K562 (cell line): Measurements from ENCODE around the gene ZDHHC5. TPM values are rescaled to one million over a fixed set of nuclear protein-coding genes. Genes with fewer than 3 reads are reported as not detected.

Experiments
- ATF7 ChIP-seq: fragments of 450-650 bp; IDR thresholded peaks from 2 replicates; pipeline ENCODE4 v1.7.1; 2014; ENCODE audit warnings: mild to moderate bottlenecking, moderate library complexity
- BHLHE40 ChIP-seq: IDR thresholded peaks from 2 replicates; pipeline ENCODE4 v1.6.1; 2011; ENCODE audit warnings: low read length, improper control_type of control experiment
- CHCHD3 ChIP-seq: fragments of 250-450 bp; sonication (Bioruptor Pico); IDR thresholded peaks from 2 replicates; pipeline ENCODE4 v2.1.2; 2022; ENCODE audit warnings: mild to moderate bottlenecking
- CTCFL ChIP-seq: IDR thresholded peaks from 2 replicates; pipeline ENCODE4 v1.6.1; 2011; ENCODE audit warnings: borderline replicate concordance, low read depth, mild to moderate bottlenecking, moderate library complexity, low read length; ENCODE audit not compliant: insufficient read depth, poor library complexity, severe bottlenecking
- CXXC5 ChIP-seq: fragments of 250-450 bp; sonication (Bioruptor Pico); IDR thresholded peaks from 2 replicates; pipeline ENCODE4 v1.8.0; 2022; ENCODE audit warnings: inconsistent platforms, mild to moderate bottlenecking, moderate library complexity
- FOXK1 ChIP-seq: sonication (generic); formaldehyde crosslinking; IDR thresholded peaks from 2 replicates; pipeline ENCODE4 v1.8.0; 2022; ENCODE audit warnings: missing genetic modification reagents, mild to moderate bottlenecking, borderline replicate concordance
- FOXP1 ChIP-seq: sonication (generic); formaldehyde crosslinking; IDR thresholded peaks from 2 replicates; pipeline ENCODE4 v1.8.0; 2022; ENCODE audit warnings: mild to moderate bottlenecking, missing genetic modification reagents
- GTF2E2 ChIP-seq: fragments of 200-800 bp; sonication (Bioruptor generic); IDR thresholded peaks from 2 replicates; pipeline ENCODE4 v1.6.1; 2016; ENCODE audit warnings: missing genetic modification characterization, missing compliant biosample characterization
- HDAC3 ChIP-seq: fragments of 450-650 bp; IDR thresholded peaks from 2 replicates; pipeline ENCODE4 v1.6.1; 2018; ENCODE audit warnings: borderline replicate concordance, mild to moderate bottlenecking, moderate library complexity; ENCODE audit not compliant: partially characterized antibody
- KDM2B ChIP-seq: fragments of 250-450 bp; sonication (Bioruptor Pico); IDR thresholded peaks from 2 replicates; pipeline ENCODE4 v1.8.0; 2021; ENCODE audit warnings: mild to moderate bottlenecking, moderate library complexity
- KDM5B ChIP-seq: fragments of 200-600 bp; sonication (generic); IDR thresholded peaks from 2 replicates; pipeline ENCODE4 v1.6.1; 2012; ENCODE audit warnings: low read depth, mild to moderate bottlenecking, moderate library complexity, low read length, control low read depth, inconsistent platforms; ENCODE audit not compliant: insufficient replicate concordance
- MEIS2 ChIP-seq: fragments of 450-650 bp; IDR thresholded peaks from 2 replicates; pipeline ENCODE4 v1.6.1; 2014; ENCODE audit warnings: mild to moderate bottlenecking; ENCODE audit not compliant: partially characterized antibody
- PCBP1 ChIP-seq: fragments of 200-400 bp; formaldehyde crosslinking; IDR thresholded peaks from 2 replicates; pipeline ENCODE4 v1.6.1; 2018; ENCODE audit warnings: mild to moderate bottlenecking, low read depth, low read length; ENCODE audit not compliant: poor library complexity, severe bottlenecking
- PHB ChIP-seq: fragments of 250-450 bp; sonication (Bioruptor Pico); IDR thresholded peaks from 2 replicates; pipeline ENCODE4 v1.5.0; 2021
- POLR2AphosphoS2 ChIP-seq: IDR thresholded peaks from 2 replicates; pipeline ENCODE4 v1.6.1; 2012; ENCODE audit warnings: low read length, improper control_type of control experiment
- SRSF9 ChIP-seq: fragments of 200-400 bp; formaldehyde crosslinking; IDR thresholded peaks from 2 replicates; pipeline ENCODE4 v1.6.1; 2017; ENCODE audit warnings: low read depth, low read length, borderline replicate concordance
- TCFL5 ChIP-seq: fragments of 250-450 bp; sonication (Bioruptor Pico); conservative IDR thresholded peaks from 2 replicates; pipeline ENCODE4 v1.6.1; 2021; ENCODE audit warnings: mild to moderate bottlenecking, moderate library complexity, matching md5 sums
- TFAM ChIP-seq: fragments of 250-450 bp; sonication (Bioruptor Pico); conservative IDR thresholded peaks from 2 replicates; pipeline ENCODE4 v1.5.0; 2021; ENCODE audit warnings: mild to moderate bottlenecking, moderate library complexity
- UBTF ChIP-seq, 2 experiments: IDR thresholded peaks; 2 replicates each; pipeline ENCODE4 v1.6.1; 2012; ENCODE audit warnings: improper control_type of control experiment in 2 of 2, low read depth in 2 of 2, low read length in 2 of 2, borderline replicate concordance in 1 of 2
- VEZF1 ChIP-seq: fragments of 200-800 bp; sonication (Bioruptor generic); IDR thresholded peaks from 2 replicates; pipeline ENCODE4 v1.6.1; 2017; ENCODE audit warnings: missing genetic modification characterization, missing compliant biosample characterization
- XRCC4 ChIP-seq: IDR thresholded peaks from one replicate; pipeline ENCODE4 v1.6.1; 2011; ENCODE audit not compliant: insufficient read depth, insufficient read length; ENCODE audit errors: extremely low read depth
- ZNF134 ChIP-seq: fragments of 250-450 bp; sonication (Bioruptor Pico); conservative IDR thresholded peaks from 2 replicates; pipeline ENCODE4 v1.4.0; 2020
- ZNF644 ChIP-seq: fragments of 200-800 bp; sonication (Bioruptor generic); IDR thresholded peaks from 2 replicates; pipeline ENCODE4 v1.6.1; 2016; ENCODE audit warnings: low read depth, missing genetic modification characterization, missing compliant biosample characterization
- polyA plus RNA-seq, 8 experiments: library from polyadenylated mRNA; depleted of rRNA in 4 of 8; stranded (reverse) in 5 of 8; unstranded in 3 of 8; fragments of >200 nt; fragmentation: Nextera tagmentation in 2 of 8; fragmentation: Illumina TruSeq in 1 of 8; extraction: Ambion mirVana in 2 of 8; extraction: Trizol in 1 of 8; gene quantifications; 2 replicates each; pipeline versions ENCODE4 v1.2.1 to v1.2.3, GENCODE V29; 2011 to 2014; ENCODE audit warnings: inconsistent platforms in 1 of 8, missing spikeins in 1 of 8
- total RNA-seq, 7 experiments: library from RNA; depleted of rRNA in 6 of 7; stranded (reverse); fragments of >200 nt in 6 of 7; fragmentation: Illumina TruSeq in 2 of 7; extraction: Trizol in 2 of 7; gene quantifications; 2 replicates each; pipeline versions ENCODE4 v1.2.1 to v1.2.3, GENCODE V29; 2011 to 2021; ENCODE audit warnings: low replicate concordance in 1 of 7

Gene ZDHHC5
- total and polyA plus RNA-seq, 9 of the 15 experiments (the other 6 are each of a cell fraction or from before 2014, with no cell fraction given) = 3.8 to 64.2 (median 35.9) TPM

DNA sequence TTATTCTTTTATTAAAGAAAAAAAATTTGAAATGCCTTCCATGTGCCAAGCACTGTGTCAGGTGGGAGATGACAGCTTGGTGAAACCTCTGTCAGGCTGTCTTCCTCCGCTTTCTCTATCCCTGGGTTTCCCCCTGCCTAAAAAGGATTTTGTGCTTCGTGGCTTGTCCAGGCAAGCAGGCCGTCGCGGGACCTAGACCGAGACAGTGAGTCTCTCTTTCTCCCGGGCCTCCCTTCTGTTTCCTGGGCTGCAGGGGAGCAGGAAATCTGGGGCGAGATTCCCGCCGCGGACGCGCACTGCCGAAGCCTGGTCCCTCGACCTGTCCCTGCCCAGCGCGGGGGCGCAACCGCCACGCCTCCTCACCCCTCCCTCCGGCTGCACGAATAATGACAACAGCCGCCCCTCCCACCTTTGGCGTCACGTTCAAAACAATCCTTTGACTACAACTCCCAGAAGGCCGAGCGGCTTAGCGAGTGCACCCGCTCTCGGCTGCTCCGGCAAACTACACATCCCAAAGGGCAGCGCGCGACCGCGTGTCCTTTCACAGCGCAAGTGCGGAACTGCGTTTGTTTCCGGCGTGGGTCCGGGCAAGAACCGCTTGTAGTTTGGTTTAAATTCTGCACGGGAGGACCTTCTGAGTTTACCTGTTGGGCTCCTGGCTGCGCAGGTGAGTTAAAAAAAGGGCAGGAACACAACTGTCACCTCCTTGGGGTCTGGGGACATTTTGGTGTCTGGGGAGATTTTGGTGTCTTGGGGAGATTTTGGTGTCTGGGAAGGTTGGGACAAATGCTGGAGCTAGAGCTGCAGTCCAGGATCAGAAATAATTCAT is 10.5 kb upstream of the ZDHHC5 start, which contains the start of gene CLP1 (continued):
- peak; percentile 94 for TF ChIP-seq FOXK1 (CRISPR knock-in tag)
- TF ChIP-seq KDM5B = peak; percentile 87
- TF ChIP-seq MEIS2 = peak; percentile 57
- no peak for TF ChIP-seq TCFL5
- no peak for TF ChIP-seq POLR2AphosphoS2
- no peak for TF ChIP-seq PHB (CRISPR knock-in tag)
- TF ChIP-seq ATF7 = peak; percentile 94
- no peak for TF ChIP-seq ZNF644
- no peak for TF ChIP-seq KDM2B (CRISPR knock-in tag)
- no peak for TF ChIP-seq XRCC4
- no peak for TF ChIP-seq SRSF9
- no peak for TF ChIP-seq CHCHD3 (CRISPR knock-in tag)
- TF ChIP-seq UBTF (IDR thresholded peaks at IDR 0.05; ENCODE audit: borderline replicate concordance in 1 of 2, low read depth in 2 of 2, low read length in 2 of 2) = peak in 1 of 2 experiments; percentile 74; a peak in 2 of 4 replicates
- no peak for TF ChIP-seq TFAM (CRISPR knock-in tag)
- TF ChIP-seq FOXP1 = 0 out of 2 replicates have a peak, but pooled peaks have one; percentile 84
- peak; percentile 91 for TF ChIP-seq BHLHE40
- peak; percentile 84 for TF ChIP-seq CXXC5 (CRISPR knock-in tag)
- TF ChIP-seq HDAC3 = peak; percentile 21
- peak; percentile 46; the same call in 1 of the 2 replicates for TF ChIP-seq GTF2E2 (tag)
- no peak for TF ChIP-seq CTCFL
- peak; percentile 95 for TF ChIP-seq VEZF1 (CRISPR knock-in tag)
- TF ChIP-seq PCBP1 = no peak
- no peak for TF ChIP-seq ZNF134 (CRISPR knock-in tag)
